A673 (cell line): ENCODE results near the gene PNPLA2.

Source experiments
- EZH2 ChIP-seq: fragments of 200-600 bp; sonication (generic); IDR thresholded peaks from 2 replicates; pipeline ENCODE4 v1.6.1; 2017; ENCODE audit warnings: borderline replicate concordance, low read depth, mild to moderate bottlenecking, mixed read lengths, antibody characterized with exemption, low read length; ENCODE audit not compliant: poor library complexity, severe bottlenecking
- TF ChIP-seq, protein P1 (sequence below): fragments of 300-800, 200-600 bp; sonication (generic); conservative IDR thresholded peaks from 2 replicates; pipeline ENCODE4 v1.5.1; 2017; ENCODE audit warnings: low read depth, mild to moderate bottlenecking, antibody characterized with exemption, low read length, moderate library complexity, mixed read lengths

DNA sequence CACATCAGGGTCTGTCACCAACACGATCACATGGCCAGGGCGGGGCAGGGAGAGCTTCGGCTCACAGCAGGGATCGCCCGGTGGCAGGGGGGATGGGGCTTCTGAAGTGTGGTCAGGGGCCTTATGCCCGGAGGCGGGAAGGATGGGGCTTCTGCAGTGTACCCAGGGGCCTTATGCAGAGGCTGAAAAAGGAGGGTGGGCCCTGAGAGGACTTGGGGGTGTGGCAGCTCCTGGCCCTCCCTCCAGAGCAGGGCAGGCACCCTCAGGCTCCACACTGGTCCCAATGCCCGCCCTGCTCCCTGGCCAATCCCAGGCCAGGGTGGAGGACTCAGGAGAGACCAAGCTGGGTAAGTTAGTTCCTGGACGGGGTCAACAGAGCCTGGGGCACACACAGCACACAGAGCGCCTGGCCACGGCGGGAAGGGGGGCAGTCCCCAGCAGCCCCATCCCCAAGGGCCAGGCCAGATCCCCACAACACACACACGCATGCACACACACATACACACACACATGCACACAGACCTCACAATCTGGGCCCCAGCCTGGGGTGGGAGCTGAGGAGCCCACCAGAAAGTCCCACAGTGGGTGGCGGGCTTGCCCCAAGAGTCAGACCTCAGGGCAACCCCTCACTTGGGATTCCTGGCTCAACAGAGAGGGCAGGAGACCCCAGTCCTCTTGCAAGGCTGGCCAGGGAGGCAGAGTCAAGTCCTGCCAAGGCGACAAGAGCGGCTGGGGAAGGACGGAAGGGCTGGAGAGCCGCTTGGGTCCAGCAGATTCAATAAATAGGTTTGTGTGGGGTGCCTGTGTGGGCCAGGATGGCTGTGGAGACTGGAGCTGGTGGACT, 27.8 kb upstream of the PNPLA2 start:
- TF ChIP-seq, protein P1, sequence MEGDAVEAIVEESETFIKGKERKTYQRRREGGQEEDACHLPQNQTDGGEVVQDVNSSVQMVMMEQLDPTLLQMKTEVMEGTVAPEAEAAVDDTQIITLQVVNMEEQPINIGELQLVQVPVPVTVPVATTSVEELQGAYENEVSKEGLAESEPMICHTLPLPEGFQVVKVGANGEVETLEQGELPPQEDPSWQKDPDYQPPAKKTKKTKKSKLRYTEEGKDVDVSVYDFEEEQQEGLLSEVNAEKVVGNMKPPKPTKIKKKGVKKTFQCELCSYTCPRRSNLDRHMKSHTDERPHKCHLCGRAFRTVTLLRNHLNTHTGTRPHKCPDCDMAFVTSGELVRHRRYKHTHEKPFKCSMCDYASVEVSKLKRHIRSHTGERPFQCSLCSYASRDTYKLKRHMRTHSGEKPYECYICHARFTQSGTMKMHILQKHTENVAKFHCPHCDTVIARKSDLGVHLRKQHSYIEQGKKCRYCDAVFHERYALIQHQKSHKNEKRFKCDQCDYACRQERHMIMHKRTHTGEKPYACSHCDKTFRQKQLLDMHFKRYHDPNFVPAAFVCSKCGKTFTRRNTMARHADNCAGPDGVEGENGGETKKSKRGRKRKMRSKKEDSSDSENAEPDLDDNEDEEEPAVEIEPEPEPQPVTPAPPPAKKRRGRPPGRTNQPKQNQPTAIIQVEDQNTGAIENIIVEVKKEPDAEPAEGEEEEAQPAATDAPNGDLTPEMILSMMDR: no peak
- no peak for TF ChIP-seq EZH2
